ENCODE results near the gene IFFO2. TPM values are rescaled to one million over a fixed set of nuclear protein-coding genes. Genes with fewer than 3 reads are reported as not detected.

IFFO2 gene
- total RNA-seq, 2 donors from 2014 or later: 13.6 to 20.4 TPM

DNA sequence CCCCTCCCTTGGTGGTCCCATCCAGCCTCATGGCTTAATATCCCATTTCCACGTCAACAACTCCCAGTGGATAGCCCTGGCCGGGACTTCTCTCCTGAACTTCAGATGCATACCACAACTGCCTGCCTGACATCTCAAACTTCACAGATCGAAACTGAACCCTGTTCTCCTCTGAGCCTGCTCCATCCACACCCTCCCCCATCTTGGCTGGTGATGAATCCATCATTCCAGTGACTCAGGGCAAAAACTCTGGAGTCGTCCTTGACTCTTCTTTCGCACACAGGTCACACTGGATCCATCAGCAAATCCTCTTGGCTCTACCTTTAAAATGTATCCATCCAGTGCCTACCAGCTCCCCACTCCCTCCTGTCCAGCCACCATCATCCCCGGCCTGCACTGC, 100.9 kb downstream of the IFFO2 start:
- TF ChIP-seq POLR2A (IDR thresholded peaks at IDR 0.05): no peak
- TF ChIP-seq, protein P1, sequence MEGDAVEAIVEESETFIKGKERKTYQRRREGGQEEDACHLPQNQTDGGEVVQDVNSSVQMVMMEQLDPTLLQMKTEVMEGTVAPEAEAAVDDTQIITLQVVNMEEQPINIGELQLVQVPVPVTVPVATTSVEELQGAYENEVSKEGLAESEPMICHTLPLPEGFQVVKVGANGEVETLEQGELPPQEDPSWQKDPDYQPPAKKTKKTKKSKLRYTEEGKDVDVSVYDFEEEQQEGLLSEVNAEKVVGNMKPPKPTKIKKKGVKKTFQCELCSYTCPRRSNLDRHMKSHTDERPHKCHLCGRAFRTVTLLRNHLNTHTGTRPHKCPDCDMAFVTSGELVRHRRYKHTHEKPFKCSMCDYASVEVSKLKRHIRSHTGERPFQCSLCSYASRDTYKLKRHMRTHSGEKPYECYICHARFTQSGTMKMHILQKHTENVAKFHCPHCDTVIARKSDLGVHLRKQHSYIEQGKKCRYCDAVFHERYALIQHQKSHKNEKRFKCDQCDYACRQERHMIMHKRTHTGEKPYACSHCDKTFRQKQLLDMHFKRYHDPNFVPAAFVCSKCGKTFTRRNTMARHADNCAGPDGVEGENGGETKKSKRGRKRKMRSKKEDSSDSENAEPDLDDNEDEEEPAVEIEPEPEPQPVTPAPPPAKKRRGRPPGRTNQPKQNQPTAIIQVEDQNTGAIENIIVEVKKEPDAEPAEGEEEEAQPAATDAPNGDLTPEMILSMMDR (IDR thresholded peaks at IDR 0.05): no peak
- no peak for TF ChIP-seq POLR2AphosphoS5 (IDR thresholded peaks at IDR 0.05)
- Histone ChIP-seq H3K4me1 (replicated peaks) (no peaks in the 10 kb centered on the region), H3K9me3 (no peaks in the 10 kb centered on the region), H3K36me3 (no peaks in the 10 kb centered on the region), H3K27me3 (replicated peaks; ENCODE audit: insufficient read depth) (no peaks in the 10 kb centered on the region), H3K4me3 (no peak overlapping the region), H3K27ac (no peak overlapping the region)
- no peak for DNase-seq (ENCODE audit: low spot score)
- 78% methylated on average over 6 of the region's 6 CpGs for WGBS
- intact Hi-C loops (cut with DNase I): no loop called here

DNA sequence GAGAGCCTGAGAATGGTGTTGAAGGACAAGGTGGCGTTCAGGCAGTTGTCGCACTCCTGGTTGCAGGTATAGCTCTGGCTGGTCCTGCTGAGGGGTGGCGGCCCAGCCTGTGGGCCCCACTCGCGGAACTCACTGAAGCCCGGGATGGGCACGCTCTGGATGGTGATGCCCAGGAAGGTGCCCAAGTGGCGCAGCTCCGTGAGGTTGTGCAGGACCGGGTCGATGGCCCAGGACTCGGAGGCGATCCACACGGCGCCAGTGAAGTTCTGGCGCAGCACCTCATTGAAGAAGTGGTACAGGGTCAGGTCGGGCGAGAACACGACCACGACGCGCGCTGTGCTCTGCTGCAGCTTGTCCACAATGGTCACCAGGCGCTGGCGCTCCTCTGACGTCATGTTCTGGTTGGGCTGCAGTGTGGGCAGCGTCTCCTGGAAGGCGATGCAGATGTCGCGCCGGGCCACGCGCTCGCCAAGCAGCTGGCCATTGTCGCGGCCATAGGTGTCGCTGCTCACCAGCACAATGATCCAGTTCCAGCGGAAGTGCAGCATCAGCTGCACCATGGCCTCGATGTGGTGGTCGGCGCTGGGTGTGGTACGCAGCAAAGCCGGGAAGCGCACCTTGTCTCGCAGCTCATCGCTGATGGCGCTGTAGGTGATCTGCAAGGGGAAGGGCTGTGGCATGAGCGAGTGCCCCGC, 102.0 kb downstream of the IFFO2 start:
- no peak for DNase-seq (ENCODE audit: low spot score)
- no peaks in the 10 kb centered on the region for H3K27me3 ChIP-seq (replicated peaks; ENCODE audit: insufficient read depth)
- TF ChIP-seq POLR2AphosphoS5 (IDR thresholded peaks at IDR 0.05): no peak
- no peak for TF ChIP-seq POLR2A (IDR thresholded peaks at IDR 0.05)
- TF ChIP-seq, protein P1 (IDR thresholded peaks at IDR 0.05): no peak
- H3K9me3 ChIP-seq: no peaks in the 10 kb centered on the region
- H3K4me3 ChIP-seq: no peak overlapping the region
- no peaks in the 10 kb centered on the region for H3K4me1 ChIP-seq (replicated peaks)
- no peak overlapping the region for H3K27ac ChIP-seq
- H3K36me3 ChIP-seq: no peaks in the 10 kb centered on the region
- intact Hi-C loops (cut with DNase I): no loop called here
- 91% methylated on average over 45 of the region's 49 CpGs for WGBS

MicroRNAs encoded within 50 kb of the gene (microRNA counts, 767-probe panel; counts per million panel counts)
- microRNA hsa-miR-1290: 431 to 1,117 counts per million in 2 donors

Small RNAs within 50 kb of the gene (microRNA-seq; reads per million reads assigned to microRNA genes)
- gene MIR1290 (not detected), gene MIR4695 (0.34 reads per million)

Small RNAs within 50 kb of the gene (small RNA-seq; reads per million reads assigned to genes)
- gene MIR1290 (0 reads per million in 2 donors), gene MIR4695 (0 reads per million in 2 donors)

Other genes starting within 250 kb of the IFFO2 start
- gene TAS1R2, start 97.0 kb downstream of the IFFO2 start, total RNA-seq: not detected
- 10 to 100 TPM; 15.7 to 58.4 TPM for gene ALDH4A1, start 54.1 kb downstream of the IFFO2 start, total RNA-seq

Data from prostate gland (tissue), 2 donors.